K562 (cell line): ENCODE measurements around the gene SLC35E2B. TPM values are rescaled to one million over a fixed set of nuclear protein-coding genes. Genes with fewer than 3 reads are reported as not detected.

Experiments used
- ATAC-seq: fragments of 200-7000 bp; cut with Tn5 transposase; 3 replicates; pipeline ENCODE4 v1.9.1; 2020; ENCODE audit warnings: moderate library complexity
- BruUV-seq: library from RNA; stranded (reverse); fragments of 400-500 nt; replicated peaks from 2 replicates; lab custom pipeline; 2021; lab: Mats Ljungman, UMichigan
- CTCF ChIA-PET: fragments of 300-600 bp; formaldehyde crosslinking; extraction: SDS; loops from one replicate; lab custom pipeline; 2021; ENCODE audit warnings: low intra/inter-chr PET ratio; lab: Yijun Ruan, JAX
- POLR2A ChIA-PET: fragments of 300-600, 350-650 bp; sonication (Branson Sonifier 250); formaldehyde crosslinking; extraction: SDS; loops from one replicate; lab custom pipeline; 2021; ENCODE audit warnings: antibody characterized with exemption, inconsistent platforms; lab: Yijun Ruan, JAX
- DNase-seq, 4 experiments: peaks; one replicate each; pipeline versions ENCODE4 v3.0.0 to v3.0.0-alpha.2; 2011 to 2018; ENCODE audit warnings: low spot score in 3 of 4, mixed read lengths in 3 of 4; ENCODE audit errors: extremely low read depth in 1 of 4
- FAIRE-seq: peaks from 2 replicates; lab custom pipeline; 2011; peaks lifted over from hg19 to GRCh38; lab: Jason Lieb, UNC
- H2AFZ ChIP-seq: 2 replicates; pipeline ENCODE4 v1.6.0; 2011; ENCODE audit warnings: low read depth, low read length, control low read depth, inconsistent platforms
- H3K27ac ChIP-seq: fragments of 200-600 bp; 3 replicates; pipeline ENCODE4 v1.8.0; 2011; ENCODE audit warnings: low read depth, mild to moderate bottlenecking, control low read depth, inconsistent platforms, low read length, moderate library complexity, mixed read lengths; ENCODE audit errors: extremely low read depth
- H3K27me3 ChIP-seq, 2 experiments: fragments of 300-600 bp in 1 of 2; 2 replicates in 1 of 2; 3 replicates in 1 of 2; pipeline versions ENCODE4 v1.6.0 to v1.8.0; 2011; ENCODE audit warnings: inconsistent platforms in 2 of 2, low read length in 2 of 2, mild to moderate bottlenecking in 1 of 2, mixed read lengths in 1 of 2, moderate library complexity in 1 of 2; ENCODE audit not compliant: control insufficient read depth in 2 of 2, insufficient read depth in 2 of 2
- H3K36me3 ChIP-seq: fragments of 300-600 bp; 3 replicates; pipeline ENCODE4 v1.8.0; 2011; ENCODE audit warnings: mild to moderate bottlenecking, low read length, inconsistent platforms; ENCODE audit not compliant: control insufficient read depth, insufficient read depth
- H3K4me1 ChIP-seq, 2 experiments: fragments of 200-600 bp in 1 of 2; replicated peaks in 1 of 2; 2 replicates in 1 of 2; 3 replicates in 1 of 2; pipeline versions ENCODE4 v1.5.1 to v1.8.0; 2011; ENCODE audit warnings: inconsistent platforms in 2 of 2, low read length in 2 of 2, mild to moderate bottlenecking in 1 of 2, mixed read lengths in 1 of 2, moderate library complexity in 1 of 2; ENCODE audit not compliant: control insufficient read depth in 2 of 2, insufficient read depth in 2 of 2
- H3K4me2 ChIP-seq: 2 replicates; pipeline ENCODE4 v1.6.1; 2011; ENCODE audit warnings: low read length, control low read depth, inconsistent platforms, mixed read lengths; ENCODE audit not compliant: insufficient read depth
- H3K4me3 ChIP-seq: fragments of 200-600 bp; sonication (generic), shearing (Covaris generic); 2 replicates; pipeline ENCODE4 v1.5.1; 2016; ENCODE audit warnings: control low read depth, inconsistent platforms
- H3K79me2 ChIP-seq: fragments of 200-600 bp; 3 replicates; pipeline ENCODE4 v1.8.0; 2011; ENCODE audit warnings: low read length, inconsistent platforms; ENCODE audit not compliant: control insufficient read depth, insufficient read depth
- H3K9ac ChIP-seq, 2 experiments: 2 replicates each; pipeline versions ENCODE4 v1.6.0 to v1.6.1; 2011; ENCODE audit warnings: low read depth in 2 of 2, low read length in 2 of 2, control low read depth in 1 of 2, inconsistent platforms in 1 of 2, mild to moderate bottlenecking in 1 of 2, mixed read lengths in 1 of 2; ENCODE audit not compliant: insufficient read depth in 1 of 2
- H3K9me1 ChIP-seq: one replicate; pipeline ENCODE4 v1.6.0; 2011; ENCODE audit warnings: inconsistent platforms, mild to moderate bottlenecking, low read length, moderate library complexity; ENCODE audit not compliant: control insufficient read depth, insufficient read depth
- H3K9me3 ChIP-seq: replicated peaks from 2 replicates; pipeline ENCODE4 v1.5.1; 2011; ENCODE audit warnings: low read depth, low read length, inconsistent platforms; ENCODE audit not compliant: control insufficient read depth, insufficient read depth
- H4K20me1 ChIP-seq: replicated peaks from 2 replicates; pipeline ENCODE4 v1.6.1; 2011; ENCODE audit warnings: low read length, inconsistent platforms, mixed read lengths; ENCODE audit not compliant: control insufficient read depth, insufficient read depth
- CBX2 ChIP-seq: fragments of 200-600 bp; sonication (generic); IDR thresholded peaks from one replicate; pipeline ENCODE4 v1.6.1; 2012; ENCODE audit warnings: mild to moderate bottlenecking, low read length, inconsistent platforms; ENCODE audit not compliant: insufficient read depth, poor library complexity, severe bottlenecking
- CBX3 ChIP-seq, 2 experiments: IDR thresholded peaks; 1 replicate in 1 of 2; 2 replicates in 1 of 2; pipeline ENCODE4 v1.6.1; 2012; ENCODE audit warnings: inconsistent platforms in 2 of 2, low read length in 2 of 2, borderline replicate concordance in 1 of 2, control low read depth in 1 of 2
- POLR2G ChIP-seq: fragments of 200-400 bp; formaldehyde crosslinking; IDR thresholded peaks from 2 replicates; pipeline ENCODE4 v1.6.1; 2017; ENCODE audit warnings: low read depth, mild to moderate bottlenecking, antibody characterized with exemption, low read length, moderate library complexity
- RAD21 ChIP-seq, 2 experiments: fragments of 250-450 bp in 1 of 2; fragments of 450-650 bp in 1 of 2; sonication (Bioruptor Pico) in 1 of 2; formaldehyde crosslinking in 1 of 2; IDR thresholded peaks in 1 of 2; conservative IDR thresholded peaks in 1 of 2; 2 replicates each; pipeline versions ENCODE4 v1.4.0 to v1.8.0; 2020 to 2022; ENCODE audit warnings: mild to moderate bottlenecking in 2 of 2, moderate library complexity in 1 of 2
- SAFB ChIP-seq: fragments of 200-400 bp; formaldehyde crosslinking; IDR thresholded peaks from 2 replicates; pipeline ENCODE4 v1.6.1; 2017; ENCODE audit warnings: low read depth, low read length, borderline replicate concordance
- WGBS: fragments of 100-300 bp; shearing (Covaris generic); methylation state at CpG from one replicate; pipeline ENCODE4 v1.1.6; 2016; ENCODE audit warnings: low coverage, mixed read lengths; ENCODE audit not compliant: insufficient coverage; ENCODE audit errors: missing lambda C conversion rate; 5-methylcytosine and 5-hydroxymethylcytosine counted together
- in situ Hi-C: fragments of 300-500 bp; cut with MboI; formaldehyde crosslinking; loops from 4 replicates; pipeline ENCODE4 v1.15.0; 2018; ENCODE audit warnings: inconsistent platforms, mixed read lengths
- intact Hi-C: fragments of 100-400 bp; cut with micrococcal nuclease; formaldehyde crosslinking; loops from 2 replicates; pipeline ENCODE4 v1.14.2; 2022
- polyA plus RNA-seq, 8 experiments: library from polyadenylated mRNA; depleted of rRNA in 4 of 8; stranded (reverse) in 5 of 8; unstranded in 3 of 8; fragments of >200 nt; fragmentation: Nextera tagmentation in 2 of 8; fragmentation: Illumina TruSeq in 1 of 8; extraction: Ambion mirVana in 2 of 8; extraction: Trizol in 1 of 8; gene quantifications; 2 replicates each; pipeline versions ENCODE4 v1.2.1 to v1.2.3, GENCODE V29; 2011 to 2014; ENCODE audit warnings: inconsistent platforms in 1 of 8, missing spikeins in 1 of 8
- total RNA-seq, 7 experiments: library from RNA; depleted of rRNA in 6 of 7; stranded (reverse); fragments of >200 nt in 6 of 7; fragmentation: Illumina TruSeq in 2 of 7; extraction: Trizol in 2 of 7; gene quantifications; 2 replicates each; pipeline versions ENCODE4 v1.2.1 to v1.2.3, GENCODE V29; 2011 to 2021; ENCODE audit warnings: low replicate concordance in 1 of 7
- TF ChIP-seq, protein P1 (sequence below), 2 experiments: fragments of 450-650 bp in 1 of 2; sonication (generic) in 1 of 2; formaldehyde crosslinking in 1 of 2; IDR thresholded peaks in 1 of 2; conservative IDR thresholded peaks in 1 of 2; 2 replicates each; pipeline versions ENCODE4 v1.6.1 to v1.8.1; 2016 to 2023; ENCODE audit warnings: mild to moderate bottlenecking in 2 of 2, moderate library complexity in 2 of 2, inconsistent platforms in 1 of 2, missing genetic modification reagents in 1 of 2
- TF ChIP-seq, protein P2 (sequence below): sonication (generic); formaldehyde crosslinking; IDR thresholded peaks from 2 replicates; pipeline ENCODE4 v1.8.1; 2023; ENCODE audit warnings: missing genetic modification reagents, mild to moderate bottlenecking, borderline replicate concordance
- TF ChIP-seq, protein P3 (sequence below): sonication (generic); formaldehyde crosslinking; IDR thresholded peaks from 2 replicates; pipeline ENCODE4 v1.8.1; 2022; ENCODE audit warnings: missing genetic modification reagents
- TF ChIP-seq, protein P4 (sequence below): sonication (generic); formaldehyde crosslinking; IDR thresholded peaks from 2 replicates; pipeline ENCODE4 v1.8.0; 2022; ENCODE audit warnings: missing genetic modification reagents, mild to moderate bottlenecking, moderate library complexity, borderline replicate concordance
- TF ChIP-seq, protein P5 (sequence below): fragments of 450-650 bp; formaldehyde crosslinking; IDR thresholded peaks from 2 replicates; pipeline ENCODE4 v1.4.0; 2022; ENCODE audit warnings: mild to moderate bottlenecking, moderate library complexity

SLC35E2B gene
- total and polyA plus RNA-seq, 9 of the 15 experiments (the other 6 are each of a cell fraction or from before 2014, with no cell fraction given) = 4.7 to 44.6 (median 20.7) TPM

DNA sequence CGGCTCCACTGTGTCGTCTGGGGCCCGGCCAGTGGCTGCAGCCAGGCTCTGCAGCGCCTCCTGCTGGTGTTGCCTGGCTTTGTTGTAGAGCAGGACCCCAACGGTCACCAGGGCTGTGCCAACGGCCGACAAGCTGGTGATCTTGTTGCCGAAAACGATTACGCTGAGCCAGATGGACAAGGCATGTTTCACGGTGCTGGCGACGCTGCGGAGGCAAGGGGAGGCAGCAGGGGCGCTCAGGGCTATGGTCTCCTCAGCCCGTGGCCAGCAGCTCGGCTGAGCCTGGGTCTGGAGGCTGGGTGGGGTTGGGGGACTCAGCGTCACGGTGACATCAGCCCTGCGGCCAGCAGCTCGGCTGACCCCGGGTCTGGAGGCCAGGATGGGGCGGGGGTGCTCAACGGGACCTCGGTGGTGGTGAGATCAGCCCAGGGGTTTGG, 26.8 kb downstream of the SLC35E2B start:
- DNase-seq (peak; percentile 49 to 66 (median 50)), FAIRE-seq (no peak), ATAC-seq (peak; percentile 82)
- H3K27me3 ChIP-seq = no peaks in the 10 kb centered on the region
- H2AFZ ChIP-seq = no peak overlapping the region
- CTCF ChIA-PET = interaction anchor here (0.5 kb wide), 1 partner anchor 53 kb away, joined by 3 read pairs; no protein-coding TSS in a partner anchor
- H3K27ac ChIP-seq = no peak overlapping the region
- no peak overlapping the region for H3K4me3 ChIP-seq
- no peaks in the 10 kb centered on the region for H3K79me2 ChIP-seq
- in situ Hi-C loops (no loop called here), intact Hi-C loops (no loop called here)
- H3K36me3 ChIP-seq = peaks cover 30% of the 10 kb centered on the region; the same call in 2 of the 3 replicates
- H3K4me2 ChIP-seq = no peak overlapping the region
- 88% methylated on average over 21 of the region's 25 CpGs for WGBS
- H3K4me1 ChIP-seq = peaks cover 2 to 19% of the 10 kb centered on the region in 2 experiments; a peak in 4 of 5 replicates
- peak overlapping the region in 1 of 2 experiments; percentile 20; a peak in 1 of 4 replicates for H3K9ac ChIP-seq
- no TSS peak for BruUV-seq
- no peaks in the 10 kb centered on the region for H4K20me1 ChIP-seq
- no peaks in the 10 kb centered on the region for H3K9me1 ChIP-seq
- no peaks in the 10 kb centered on the region for H3K9me3 ChIP-seq
- POLR2A ChIA-PET = interaction anchor here (0.7 to 1.4 kb wide), 2 partner anchors 14 to 273 kb away, joined by 3 read pairs; no protein-coding TSS in a partner anchor
- no peak for TF ChIP-seq SAFB
- TF ChIP-seq, protein P1, sequence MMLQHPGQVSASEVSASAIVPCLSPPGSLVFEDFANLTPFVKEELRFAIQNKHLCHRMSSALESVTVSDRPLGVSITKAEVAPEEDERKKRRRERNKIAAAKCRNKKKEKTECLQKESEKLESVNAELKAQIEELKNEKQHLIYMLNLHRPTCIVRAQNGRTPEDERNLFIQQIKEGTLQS (IDR thresholded peaks at IDR 0.05) = no peak
- TF ChIP-seq, protein P1 (CRISPR knock-in tag; conservative IDR thresholded peaks at IDR 0.05) = no peak
- peak; percentile 52; the same call in 1 of the 2 replicates for TF ChIP-seq POLR2G
- TF ChIP-seq CBX2 = no peak
- TF ChIP-seq, protein P2, sequence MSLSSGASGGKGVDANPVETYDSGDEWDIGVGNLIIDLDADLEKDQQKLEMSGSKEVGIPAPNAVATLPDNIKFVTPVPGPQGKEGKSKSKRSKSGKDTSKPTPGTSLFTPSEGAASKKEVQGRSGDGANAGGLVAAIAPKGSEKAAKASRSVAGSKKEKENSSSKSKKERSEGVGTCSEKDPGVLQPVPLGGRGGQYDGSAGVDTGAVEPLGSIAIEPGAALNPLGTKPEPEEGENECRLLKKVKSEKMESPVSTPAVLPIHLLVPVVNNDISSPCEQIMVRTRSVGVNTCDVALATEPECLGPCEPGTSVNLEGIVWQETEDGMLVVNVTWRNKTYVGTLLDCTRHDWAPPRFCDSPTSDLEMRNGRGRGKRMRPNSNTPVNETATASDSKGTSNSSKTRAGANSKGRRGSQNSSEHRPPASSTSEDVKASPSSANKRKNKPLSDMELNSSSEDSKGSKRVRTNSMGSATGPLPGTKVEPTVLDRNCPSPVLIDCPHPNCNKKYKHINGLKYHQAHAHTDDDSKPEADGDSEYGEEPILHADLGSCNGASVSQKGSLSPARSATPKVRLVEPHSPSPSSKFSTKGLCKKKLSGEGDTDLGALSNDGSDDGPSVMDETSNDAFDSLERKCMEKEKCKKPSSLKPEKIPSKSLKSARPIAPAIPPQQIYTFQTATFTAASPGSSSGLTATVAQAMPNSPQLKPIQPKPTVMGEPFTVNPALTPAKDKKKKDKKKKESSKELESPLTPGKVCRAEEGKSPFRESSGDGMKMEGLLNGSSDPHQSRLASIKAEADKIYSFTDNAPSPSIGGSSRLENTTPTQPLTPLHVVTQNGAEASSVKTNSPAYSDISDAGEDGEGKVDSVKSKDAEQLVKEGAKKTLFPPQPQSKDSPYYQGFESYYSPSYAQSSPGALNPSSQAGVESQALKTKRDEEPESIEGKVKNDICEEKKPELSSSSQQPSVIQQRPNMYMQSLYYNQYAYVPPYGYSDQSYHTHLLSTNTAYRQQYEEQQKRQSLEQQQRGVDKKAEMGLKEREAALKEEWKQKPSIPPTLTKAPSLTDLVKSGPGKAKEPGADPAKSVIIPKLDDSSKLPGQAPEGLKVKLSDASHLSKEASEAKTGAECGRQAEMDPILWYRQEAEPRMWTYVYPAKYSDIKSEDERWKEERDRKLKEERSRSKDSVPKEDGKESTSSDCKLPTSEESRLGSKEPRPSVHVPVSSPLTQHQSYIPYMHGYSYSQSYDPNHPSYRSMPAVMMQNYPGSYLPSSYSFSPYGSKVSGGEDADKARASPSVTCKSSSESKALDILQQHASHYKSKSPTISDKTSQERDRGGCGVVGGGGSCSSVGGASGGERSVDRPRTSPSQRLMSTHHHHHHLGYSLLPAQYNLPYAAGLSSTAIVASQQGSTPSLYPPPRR (CRISPR knock-in tag) = no peak
- TF ChIP-seq, protein P3, sequence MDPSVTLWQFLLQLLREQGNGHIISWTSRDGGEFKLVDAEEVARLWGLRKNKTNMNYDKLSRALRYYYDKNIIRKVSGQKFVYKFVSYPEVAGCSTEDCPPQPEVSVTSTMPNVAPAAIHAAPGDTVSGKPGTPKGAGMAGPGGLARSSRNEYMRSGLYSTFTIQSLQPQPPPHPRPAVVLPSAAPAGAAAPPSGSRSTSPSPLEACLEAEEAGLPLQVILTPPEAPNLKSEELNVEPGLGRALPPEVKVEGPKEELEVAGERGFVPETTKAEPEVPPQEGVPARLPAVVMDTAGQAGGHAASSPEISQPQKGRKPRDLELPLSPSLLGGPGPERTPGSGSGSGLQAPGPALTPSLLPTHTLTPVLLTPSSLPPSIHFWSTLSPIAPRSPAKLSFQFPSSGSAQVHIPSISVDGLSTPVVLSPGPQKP (CRISPR knock-in tag) = no peak
- TF ChIP-seq, protein P4, sequence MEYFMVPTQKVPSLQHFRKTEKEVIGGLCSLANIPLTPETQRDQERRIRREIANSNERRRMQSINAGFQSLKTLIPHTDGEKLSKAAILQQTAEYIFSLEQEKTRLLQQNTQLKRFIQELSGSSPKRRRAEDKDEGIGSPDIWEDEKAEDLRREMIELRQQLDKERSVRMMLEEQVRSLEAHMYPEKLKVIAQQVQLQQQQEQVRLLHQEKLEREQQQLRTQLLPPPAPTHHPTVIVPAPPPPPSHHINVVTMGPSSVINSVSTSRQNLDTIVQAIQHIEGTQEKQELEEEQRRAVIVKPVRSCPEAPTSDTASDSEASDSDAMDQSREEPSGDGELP (CRISPR knock-in tag) = peak; percentile 52; the same call in 1 of the 2 replicates
- 0 out of 3 replicates have a peak, but pooled peaks of 1 of the 2 experiments have one; percentile 31 for TF ChIP-seq CBX3 (IDR thresholded peaks at IDR 0.05; ENCODE audit: borderline replicate concordance in 1 of 2, low read length in 2 of 2)
- peak in 1 of 2 experiments; percentile 47; a peak in 2 of 4 replicates for TF ChIP-seq RAD21 (CRISPR knock-in tag; conservative IDR thresholded peaks at IDR 0.05 in 1 of 2, IDR thresholded peaks at IDR 0.05 in 1 of 2)
- TF ChIP-seq, protein P5, sequence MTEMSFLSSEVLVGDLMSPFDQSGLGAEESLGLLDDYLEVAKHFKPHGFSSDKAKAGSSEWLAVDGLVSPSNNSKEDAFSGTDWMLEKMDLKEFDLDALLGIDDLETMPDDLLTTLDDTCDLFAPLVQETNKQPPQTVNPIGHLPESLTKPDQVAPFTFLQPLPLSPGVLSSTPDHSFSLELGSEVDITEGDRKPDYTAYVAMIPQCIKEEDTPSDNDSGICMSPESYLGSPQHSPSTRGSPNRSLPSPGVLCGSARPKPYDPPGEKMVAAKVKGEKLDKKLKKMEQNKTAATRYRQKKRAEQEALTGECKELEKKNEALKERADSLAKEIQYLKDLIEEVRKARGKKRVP (CRISPR knock-in tag) = no peak
